Psoas muscle (tissue), 8 donors: ENCODE data around the gene DDOST. TPM values are rescaled to one million over a fixed set of nuclear protein-coding genes. Genes with fewer than 3 reads are reported as not detected.
A peak's percentile ranks its signal among the peaks of the same experiment; 100 is the strongest.

ENCODE experiments used
- ATAC-seq, 4 donors: fragments of 200-7000 bp; cut with Tn5 transposase; one replicate each; pipeline ENCODE4 v1.9.1; 2020; ENCODE audit warnings: moderate library complexity in 3 of 4, mild to moderate bottlenecking in 2 of 4
- DNase-seq, 2 donors: peaks; one replicate each; pipeline ENCODE4 v3.0.0-alpha.2; 2020
- H3K27ac ChIP-seq: fragments of 200-600 bp; one replicate; pipeline ENCODE4 v1.8.0; 2022
- H3K27me3 ChIP-seq, 3 donors: fragments of 200-600 bp in 1 of 3; one replicate each; pipeline versions ENCODE4 v1.6.1 to v1.8.0; 2013 to 2022; ENCODE audit warnings: low read length in 2 of 3, mild to moderate bottlenecking in 2 of 3, moderate library complexity in 1 of 3; ENCODE audit not compliant: insufficient read depth in 3 of 3
- H3K36me3 ChIP-seq, 2 donors: fragments of 200-600 bp in 1 of 2; one replicate each; pipeline versions ENCODE4 v1.6.1 to v1.8.0; 2013 to 2022; ENCODE audit warnings: low read depth in 1 of 2, mild to moderate bottlenecking in 1 of 2, moderate library complexity in 1 of 2; ENCODE audit not compliant: insufficient read depth in 1 of 2
- H3K4me1 ChIP-seq: fragments of 200-600 bp; one replicate; pipeline ENCODE4 v1.8.0; 2022
- H3K4me3 ChIP-seq: fragments of 200-600 bp; one replicate; pipeline ENCODE4 v1.8.0; 2022; ENCODE audit warnings: mild to moderate bottlenecking
- H3K9me3 ChIP-seq: fragments of 200-600 bp; one replicate; pipeline ENCODE4 v1.8.0; 2022
- WGBS, 3 donors: extraction: QIAGEN DNeasy Blood & Tissue Kit; methylation state at CpG; one replicate each; pipeline versions ENCODE4 v1.1.6 to v1.1.7; 2013; 5-methylcytosine and 5-hydroxymethylcytosine counted together
- intact Hi-C, 2 donors: fragments of 100-400 bp; cut with DNase I; formaldehyde crosslinking; loops; one replicate each; pipeline versions ENCODE4 v1.11.0 to v1.14.2; 2022
- polyA plus RNA-seq, 3 donors: library from polyadenylated mRNA; stranded (reverse); fragments of 200-250 nt; gene quantifications; one replicate each; pipeline ENCODE4 v1.2.3, GENCODE V29; 2013
- total RNA-seq, 4 donors: library from RNA; stranded (reverse); fragmentation: NEBNext Ultra II Directional in 2 of 4; extraction: Animal tissue kit (Norgen Biotek cat#: 25700) in 2 of 4; gene quantifications; one replicate each; pipeline versions ENCODE4 v1.2.1 to v1.2.4, GENCODE V29; 2021 to 2023
- TF ChIP-seq, protein P1 (sequence below): fragments of 200-600 bp; IDR thresholded peaks from one replicate; pipeline ENCODE4 v1.8.0; 2022; ENCODE audit warnings: antibody characterized with exemption
- donor health status: healthy with polysubstance abuse.
- donor health status: DM: no; HTN: no; CAD: no; lungs with moderate emphysema.
- donor health status: Bipolar disorder and iron deficiency.
- donor health status: healthy.
- donor health status: DM: yes; HTN: yes; CAD: no.
- donor health status: DM: no; HTN: no; CAD: no.
- donor health status: DM: no; HTN: no; CAD: no.
- donor health status: DM: yes; HTN: yes; CAD: no.

DDOST gene
- total and polyA plus RNA-seq, 7 donors = 43.0 to 97.1 (median 63.3) TPM

DNA sequence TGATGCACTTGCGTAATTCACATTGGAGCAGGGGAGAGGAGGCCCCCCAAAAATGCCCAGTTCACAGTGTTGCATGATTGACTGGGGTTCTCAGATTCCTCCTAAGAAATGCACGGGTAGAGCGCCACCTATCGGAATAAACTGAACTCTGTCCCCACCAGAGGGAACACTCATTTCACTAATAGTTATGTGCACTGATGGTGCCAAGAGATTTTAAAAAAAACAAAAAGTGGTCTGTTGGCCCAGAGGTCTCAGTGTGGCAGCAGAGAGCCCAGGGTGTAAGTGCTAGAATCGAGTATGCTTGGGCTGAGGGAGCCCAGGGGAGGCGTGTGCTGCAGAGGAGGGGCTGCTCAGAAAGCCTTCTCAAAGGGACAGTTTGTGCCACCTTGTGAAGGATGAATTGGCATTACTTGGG lies 21.0 kb downstream of the DDOST start:
- no peak for DNase-seq
- Histone ChIP-seq H3K27me3 (no peaks in the 10 kb centered on the region), H3K9me3 (no peaks in the 10 kb centered on the region), H3K4me1 (peaks cover 10% of the 10 kb centered on the region), H3K36me3 (peaks cover 4 to 82% of the 10 kb centered on the region in 2 donors), H3K4me3 (no peak overlapping the region), H3K27ac (no peak overlapping the region)
- 27 to 38% (median 28%) methylated on average over 6 of the region's 6 CpGs for WGBS, 3 donors
- ATAC-seq = peak; percentile 50 to 82 (median 64)
- TF ChIP-seq, protein P1, sequence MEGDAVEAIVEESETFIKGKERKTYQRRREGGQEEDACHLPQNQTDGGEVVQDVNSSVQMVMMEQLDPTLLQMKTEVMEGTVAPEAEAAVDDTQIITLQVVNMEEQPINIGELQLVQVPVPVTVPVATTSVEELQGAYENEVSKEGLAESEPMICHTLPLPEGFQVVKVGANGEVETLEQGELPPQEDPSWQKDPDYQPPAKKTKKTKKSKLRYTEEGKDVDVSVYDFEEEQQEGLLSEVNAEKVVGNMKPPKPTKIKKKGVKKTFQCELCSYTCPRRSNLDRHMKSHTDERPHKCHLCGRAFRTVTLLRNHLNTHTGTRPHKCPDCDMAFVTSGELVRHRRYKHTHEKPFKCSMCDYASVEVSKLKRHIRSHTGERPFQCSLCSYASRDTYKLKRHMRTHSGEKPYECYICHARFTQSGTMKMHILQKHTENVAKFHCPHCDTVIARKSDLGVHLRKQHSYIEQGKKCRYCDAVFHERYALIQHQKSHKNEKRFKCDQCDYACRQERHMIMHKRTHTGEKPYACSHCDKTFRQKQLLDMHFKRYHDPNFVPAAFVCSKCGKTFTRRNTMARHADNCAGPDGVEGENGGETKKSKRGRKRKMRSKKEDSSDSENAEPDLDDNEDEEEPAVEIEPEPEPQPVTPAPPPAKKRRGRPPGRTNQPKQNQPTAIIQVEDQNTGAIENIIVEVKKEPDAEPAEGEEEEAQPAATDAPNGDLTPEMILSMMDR = peak; percentile 74
- intact Hi-C loops = no loop called here

- Histone ChIP-seq H3K36me3 (peaks cover 2 to 49% of the 10 kb centered on the region in 2 donors), H3K4me1 (peaks cover 19% of the 10 kb centered on the region), H3K9me3 (no peaks in the 10 kb centered on the region), H3K4me3 (no peak overlapping the region), H3K27ac (no peak overlapping the region), H3K27me3 (no peaks in the 10 kb centered on the region)
- no peak for ATAC-seq
- intact Hi-C loops = no loop called here
- TF ChIP-seq, protein P1 = no peak
- WGBS, 3 donors = 78 to 84% (median 83%) methylated on average over 8 of the region's 8 CpGs
- DNase-seq = no peak
Measured at GRCh38 chr1:20636785-20637347, 24.3 kb downstream of the DDOST start.

DNA sequence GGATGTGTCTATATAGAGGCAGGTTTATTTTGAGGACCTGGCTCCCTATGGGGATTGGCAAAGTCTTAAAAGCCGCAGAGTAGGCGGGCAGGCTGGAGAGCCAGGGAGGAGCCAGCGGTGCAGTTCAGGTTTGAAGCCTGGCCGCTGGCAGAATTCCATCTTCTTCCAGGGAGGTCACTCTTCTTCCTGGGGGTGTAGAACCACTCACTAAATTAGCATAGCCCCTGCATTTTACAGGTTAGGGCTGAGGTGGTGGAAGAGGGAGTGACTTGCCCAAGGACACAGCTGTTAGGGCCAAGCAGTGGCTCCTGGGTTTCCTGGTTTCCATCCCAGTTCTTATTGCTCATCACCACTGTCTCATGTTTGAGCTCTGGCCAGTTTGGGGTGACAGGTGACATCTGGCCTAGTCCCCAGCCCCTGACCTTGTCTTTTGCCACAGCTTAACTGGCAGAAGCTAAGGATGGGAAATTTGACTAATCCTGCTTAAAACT lies 26.5 kb downstream of the DDOST start:
- ATAC-seq = peak; percentile 82 to 87 (median 86)
- peaks cover 19% of the 10 kb centered on the region for H3K4me1 ChIP-seq
- no peaks in the 10 kb centered on the region for H3K27me3 ChIP-seq
- TF ChIP-seq, protein P1 = no peak
- H3K4me3 ChIP-seq = peak overlapping the region; percentile 88
- peaks cover 0 to 27% of the 10 kb centered on the region in 2 donors for H3K36me3 ChIP-seq
- peak; percentile 48 to 81 for DNase-seq
- no peaks in the 10 kb centered on the region for H3K9me3 ChIP-seq
- intact Hi-C loops = loop anchor here (5.0 kb wide), 2 partner anchors 57 to 112 kb away; no protein-coding TSS in a partner anchor
- peak overlapping the region; percentile 96 for H3K27ac ChIP-seq
- 3 to 6% (median 4%) methylated on average over 4 of the region's 4 CpGs for WGBS, 3 donors

DNA sequence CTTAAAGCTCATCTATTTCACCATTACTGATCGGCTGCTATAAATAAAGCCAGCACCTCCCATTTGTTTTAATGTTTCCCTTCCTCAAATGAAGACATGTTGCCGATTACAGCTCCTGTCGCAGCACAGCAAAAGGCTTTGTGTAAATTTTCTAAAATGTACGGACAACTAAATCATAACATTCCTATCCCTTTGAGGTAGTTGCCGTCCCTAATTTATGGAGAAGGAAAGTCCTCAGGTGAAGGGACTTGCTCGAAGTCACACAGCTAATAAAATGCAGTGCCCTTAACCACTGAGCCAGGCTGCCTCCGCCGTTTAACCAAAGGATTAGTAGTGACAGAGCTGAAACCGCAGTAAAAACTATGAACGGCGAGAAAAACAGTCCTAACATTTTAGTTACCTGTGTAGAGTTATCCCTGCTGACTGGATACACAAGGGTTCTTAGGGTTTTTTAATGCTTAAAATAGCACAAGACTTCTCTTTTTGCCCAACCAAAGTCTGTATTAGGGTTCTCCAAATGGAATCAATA lies 27.0 kb downstream of the DDOST start:
- Histone ChIP-seq H3K4me1 (peaks cover 19% of the 10 kb centered on the region), H3K27me3 (no peaks in the 10 kb centered on the region), H3K27ac (peak overlapping the region; percentile 96), H3K4me3 (peak overlapping the region; percentile 88), H3K36me3 (peaks cover 0 to 22% of the 10 kb centered on the region in 2 donors), H3K9me3 (no peaks in the 10 kb centered on the region)
- intact Hi-C loops = loop anchor here (5.0 kb wide), 2 partner anchors 57 to 112 kb away; no protein-coding TSS in a partner anchor
- TF ChIP-seq, protein P1 = no peak
- ATAC-seq = peak in 2 of 4 donors; percentile 0 to 1
- DNase-seq = no peak
- 1 to 3% (median 2%) methylated on average over 11 of the region's 11 CpGs for WGBS, 3 donors
